WTC11 (cell line): ENCODE results near the gene ADCY3.

Experiments
- CREM ChIP-seq: sonication (generic); formaldehyde crosslinking; IDR thresholded peaks from 2 replicates; pipeline ENCODE4 v1.8.1; 2022; ENCODE audit warnings: mild to moderate bottlenecking, missing genetic modification reagents, moderate library complexity
- CTCF ChIP-seq: fragments of 200-600 bp; IDR thresholded peaks from 2 replicates; pipeline ENCODE4 v1.8.0; 2022; ENCODE audit warnings: antibody characterized with exemption
- ELF4 ChIP-seq: sonication (generic); formaldehyde crosslinking; IDR thresholded peaks from 2 replicates; pipeline ENCODE4 v1.8.1; 2022; ENCODE audit warnings: low read depth, mild to moderate bottlenecking, moderate library complexity, missing genetic modification reagents
- EMX1 ChIP-seq: fragments of 250-450 bp; sonication (Bioruptor Pico); IDR thresholded peaks from 2 replicates; pipeline ENCODE4 v1.8.0; 2021; ENCODE audit warnings: mild to moderate bottlenecking
- IRF2 ChIP-seq: sonication (generic); formaldehyde crosslinking; IDR thresholded peaks from 2 replicates; pipeline ENCODE4 v1.8.0; 2022; ENCODE audit warnings: low read depth, missing genetic modification reagents, borderline replicate concordance
- MAX ChIP-seq: sonication (generic); formaldehyde crosslinking; IDR thresholded peaks from 2 replicates; pipeline ENCODE4 v1.8.0; 2022; ENCODE audit warnings: mild to moderate bottlenecking, missing genetic modification reagents
- MXD4 ChIP-seq: fragments of 250-450 bp; sonication (Bioruptor Pico); IDR thresholded peaks from 2 replicates; pipeline ENCODE4 v1.8.0; 2021; ENCODE audit warnings: mild to moderate bottlenecking, moderate library complexity, borderline replicate concordance
- NR1H2 ChIP-seq: sonication (generic); formaldehyde crosslinking; IDR thresholded peaks from 2 replicates; pipeline ENCODE4 v1.9.0; 2021; ENCODE audit warnings: mild to moderate bottlenecking, moderate library complexity, missing genetic modification reagents
- TCF7 ChIP-seq: sonication (generic); formaldehyde crosslinking; IDR thresholded peaks from 2 replicates; pipeline ENCODE4 v1.8.0; 2022; ENCODE audit warnings: mild to moderate bottlenecking, low read depth, missing genetic modification reagents, moderate library complexity
- TEAD4 ChIP-seq: sonication (generic); formaldehyde crosslinking; IDR thresholded peaks from 2 replicates; pipeline ENCODE4 v1.8.0; 2022; ENCODE audit warnings: mild to moderate bottlenecking, missing genetic modification reagents
- USF2 ChIP-seq: sonication (generic); formaldehyde crosslinking; IDR thresholded peaks from 2 replicates; pipeline ENCODE4 v1.8.1; 2023; ENCODE audit warnings: mild to moderate bottlenecking, missing genetic modification reagents, moderate library complexity
- ZMAT4 ChIP-seq: fragments of 250-450 bp; sonication (Bioruptor Pico); IDR thresholded peaks from 2 replicates; pipeline ENCODE4 v1.9.0; 2021; ENCODE audit warnings: mild to moderate bottlenecking
- ZNF138 ChIP-seq: sonication (generic); formaldehyde crosslinking; conservative IDR thresholded peaks from 2 replicates; pipeline ENCODE4 v1.8.1; 2022; ENCODE audit warnings: mild to moderate bottlenecking, moderate library complexity, missing genetic modification reagents
- ZNF263 ChIP-seq: sonication (generic); formaldehyde crosslinking; IDR thresholded peaks from 2 replicates; pipeline ENCODE4 v1.8.1; 2022; ENCODE audit warnings: low read depth, mild to moderate bottlenecking, moderate library complexity, missing genetic modification reagents

GRCh38 chr2:24875901-24876300 is 44.1 kb downstream of the ADCY3 start:
- TF ChIP-seq USF2 (no peak), CTCF (no peak), MXD4 (no peak), ELF4 (CRISPR knock-in tag) (no peak), EMX1 (CRISPR knock-in tag) (no peak), ZNF138 (CRISPR knock-in tag) (no peak), ZMAT4 (CRISPR knock-in tag) (no peak), CREM (CRISPR knock-in tag) (no peak), TCF7 (CRISPR knock-in tag) (no peak), MAX (CRISPR knock-in tag) (no peak), ZNF263 (CRISPR knock-in tag) (no peak), NR1H2 (CRISPR knock-in tag) (no peak), TEAD4 (CRISPR knock-in tag) (no peak), IRF2 (CRISPR knock-in tag) (no peak)
